ENCODE measurements around the gene PTPRF. TPM values are rescaled to one million over a fixed set of nuclear protein-coding genes. Genes with fewer than 3 reads are reported as not detected.

Gene PTPRF
- 75.7 and 115 TPM in 2 replicates for total RNA-seq
- polyA plus RNA-seq: 84.6 and 96.0 TPM in 2 replicates

DNA sequence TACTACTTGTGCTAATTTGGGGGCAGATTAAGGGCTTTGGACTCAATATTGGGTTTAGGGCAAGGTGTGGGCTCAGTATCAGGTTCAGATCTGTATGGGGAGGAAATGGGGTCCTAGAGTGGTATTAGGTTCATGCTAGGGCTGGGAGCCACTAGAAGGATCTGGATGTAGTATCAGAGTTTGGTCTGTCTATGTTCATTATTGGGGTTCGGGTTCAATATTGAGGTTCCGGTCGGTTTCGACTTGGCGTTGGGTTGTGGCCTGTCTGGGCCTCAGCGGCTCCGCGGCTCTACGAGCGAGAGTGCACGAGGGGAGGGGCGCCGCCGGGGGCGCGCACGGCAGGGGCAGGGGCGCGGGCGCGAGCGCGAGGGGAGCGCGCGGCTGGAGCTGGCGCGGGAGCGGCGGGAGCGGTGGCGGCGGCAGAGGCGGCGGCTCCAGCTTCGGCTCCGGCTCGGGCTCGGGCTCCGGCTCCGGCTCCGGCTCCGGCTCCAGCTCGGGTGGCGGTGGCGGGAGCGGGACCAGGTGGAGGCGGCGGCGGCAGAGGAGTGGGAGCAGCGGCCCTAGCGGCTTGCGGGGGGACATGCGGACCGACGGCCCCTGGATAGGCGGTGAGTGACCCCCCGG is at the start of gene PTPRF:
Gene PTPRF, plus strand, starts transcription at position 401 of the 624 bp plus-strand sequence. CDS start 14,193 bp downstream, outside the sequence.
- Histone ChIP-seq H4K20me1 (ENCODE audit: insufficient read depth, poor library complexity, severe bottlenecking) (peaks cover 4% of the 10 kb centered on the region), H3K9me3 (ENCODE audit: low read depth) (no peaks in the 10 kb centered on the region), H3K4me3 (peak within 1 kb of the TSS; percentile 84), H3K36me3 (replicated peaks; ENCODE audit: insufficient read depth, low read depth) (no peaks in the 10 kb centered on the region), H3K4me1 (ENCODE audit: insufficient read depth) (peaks cover 39% of the 10 kb centered on the region), H3K4me2 (peak within 1 kb of the TSS; percentile 92), H3K9me2 (replicated peaks; ENCODE audit: insufficient read depth) (no peaks in the 10 kb centered on the region), H3K27ac (peak within 1 kb of the TSS; percentile 93), H2AFZ (peak within 1 kb of the TSS; percentile 45), H3K27me3 (no peaks in the 10 kb centered on the region), H3K79me2 (peaks cover 40% of the 10 kb centered on the region)
- TF ChIP-seq CTCF (IDR thresholded peaks at IDR 0.05; ENCODE audit: poor library complexity): no peak
- no peak for TF ChIP-seq EZH2 (IDR thresholded peaks at IDR 0.05; ENCODE audit: borderline replicate concordance)
- no peak for TF ChIP-seq EZH2phosphoT487 (IDR thresholded peaks at IDR 0.05; ENCODE audit: low read depth, severe bottlenecking, unreplicated experiment)
- peak; percentile 90 for DNase-seq (ENCODE audit: low spot score)
- 0% methylated on average over 1 of the region's 58 CpGs for WGBS (ENCODE audit: low lambda C conversion rate, missing lambda C conversion rate)

DNA sequence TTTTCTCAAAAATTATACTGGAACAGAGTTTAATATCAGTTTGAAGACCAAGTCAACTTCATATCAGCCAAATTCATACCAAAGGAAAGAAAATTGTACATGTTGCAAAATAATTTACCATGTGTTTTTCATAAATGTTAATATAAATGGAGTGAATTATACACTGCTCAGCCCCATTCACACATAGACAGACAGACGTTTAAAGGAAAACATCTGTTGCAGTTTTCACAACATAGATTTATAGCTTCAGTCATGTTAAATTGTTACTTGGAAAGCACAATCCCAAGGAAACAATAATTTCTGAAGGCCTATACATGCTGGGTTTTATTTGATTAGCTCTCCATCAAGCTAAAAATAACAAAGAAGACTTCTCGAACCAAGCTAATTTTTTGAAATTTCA is 49.2 kb upstream of the PTPRF start:
- H3K79me2 ChIP-seq: no peaks in the 10 kb centered on the region
- no peaks in the 10 kb centered on the region for H3K9me3 ChIP-seq (ENCODE audit: low read depth)
- H3K36me3 ChIP-seq (replicated peaks; ENCODE audit: insufficient read depth, low read depth): no peaks in the 10 kb centered on the region
- H3K4me2 ChIP-seq: no peak overlapping the region
- H3K9me2 ChIP-seq (replicated peaks; ENCODE audit: insufficient read depth): no peaks in the 10 kb centered on the region
- WGBS (ENCODE audit: low lambda C conversion rate, missing lambda C conversion rate): 63% methylated on average over 2 of the region's 2 CpGs
- no peak overlapping the region for H3K4me3 ChIP-seq
- no peaks in the 10 kb centered on the region for H3K27me3 ChIP-seq
- no peak for DNase-seq (ENCODE audit: low spot score)
- peaks cover 6% of the 10 kb centered on the region for H3K4me1 ChIP-seq (ENCODE audit: insufficient read depth)
- no peak overlapping the region for H2AFZ ChIP-seq
- TF ChIP-seq EZH2 (IDR thresholded peaks at IDR 0.05; ENCODE audit: borderline replicate concordance): no peak
- H4K20me1 ChIP-seq (ENCODE audit: insufficient read depth, poor library complexity, severe bottlenecking): no peaks in the 10 kb centered on the region
- no peak overlapping the region for H3K27ac ChIP-seq

DNA sequence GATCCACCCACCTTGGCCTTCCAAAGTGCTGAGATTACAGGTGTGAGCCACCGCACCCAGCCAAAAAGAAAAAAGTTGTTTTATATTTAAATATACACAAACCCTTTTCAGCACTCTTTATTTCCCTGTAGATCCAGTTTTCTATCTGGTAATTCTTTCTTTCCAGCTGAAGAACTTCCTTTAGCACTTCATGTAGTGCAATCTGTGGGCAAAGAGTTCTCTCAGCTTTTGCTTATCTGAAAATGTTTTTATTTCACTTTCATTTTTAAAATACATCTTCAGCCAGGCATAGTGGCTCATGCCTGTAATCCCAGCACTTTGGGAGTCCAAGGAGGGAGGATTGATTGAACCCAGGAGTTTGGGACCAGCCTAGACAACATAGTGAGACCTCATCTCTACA is 48.5 kb upstream of the PTPRF start:
- TF ChIP-seq EZH2 (IDR thresholded peaks at IDR 0.05; ENCODE audit: borderline replicate concordance) (no peak), CTCF (IDR thresholded peaks at IDR 0.05; ENCODE audit: poor library complexity) (no peak), EZH2phosphoT487 (IDR thresholded peaks at IDR 0.05; ENCODE audit: low read depth, severe bottlenecking, unreplicated experiment) (no peak)
- peaks cover 6% of the 10 kb centered on the region for H3K4me1 ChIP-seq (ENCODE audit: insufficient read depth)
- H3K27me3 ChIP-seq: no peaks in the 10 kb centered on the region
- 85% methylated on average over 1 of the region's 1 CpG for WGBS (ENCODE audit: low lambda C conversion rate, missing lambda C conversion rate)
- H3K79me2 ChIP-seq: no peaks in the 10 kb centered on the region
- no peaks in the 10 kb centered on the region for H3K9me3 ChIP-seq (ENCODE audit: low read depth)
- H2AFZ ChIP-seq: no peak overlapping the region
- H3K27ac ChIP-seq: no peak overlapping the region
- H3K4me3 ChIP-seq: no peak overlapping the region
- H4K20me1 ChIP-seq (ENCODE audit: insufficient read depth, poor library complexity, severe bottlenecking): no peaks in the 10 kb centered on the region
- H3K36me3 ChIP-seq (replicated peaks; ENCODE audit: insufficient read depth, low read depth): no peaks in the 10 kb centered on the region
- H3K4me2 ChIP-seq: no peak overlapping the region
- H3K9me2 ChIP-seq (replicated peaks; ENCODE audit: insufficient read depth): no peaks in the 10 kb centered on the region
- DNase-seq (ENCODE audit: low spot score): no peak

- H3K27ac ChIP-seq: no peak overlapping the region
- no peak for TF ChIP-seq CTCF (IDR thresholded peaks at IDR 0.05; ENCODE audit: poor library complexity)
- TF ChIP-seq EZH2phosphoT487 (IDR thresholded peaks at IDR 0.05; ENCODE audit: low read depth, severe bottlenecking, unreplicated experiment): no peak
- no peak for TF ChIP-seq EZH2 (IDR thresholded peaks at IDR 0.05; ENCODE audit: borderline replicate concordance)
- DNase-seq (ENCODE audit: low spot score): no peak
- no peaks in the 10 kb centered on the region for H4K20me1 ChIP-seq (ENCODE audit: insufficient read depth, poor library complexity, severe bottlenecking)
- H3K36me3 ChIP-seq (replicated peaks; ENCODE audit: insufficient read depth, low read depth): no peaks in the 10 kb centered on the region
- no peaks in the 10 kb centered on the region for H3K79me2 ChIP-seq
- no peaks in the 10 kb centered on the region for H3K27me3 ChIP-seq
- H3K9me2 ChIP-seq (replicated peaks; ENCODE audit: insufficient read depth): no peaks in the 10 kb centered on the region
- H3K4me1 ChIP-seq (ENCODE audit: insufficient read depth): peaks cover 6% of the 10 kb centered on the region
- WGBS (ENCODE audit: low lambda C conversion rate, missing lambda C conversion rate): 96% methylated on average over 2 of the region's 2 CpGs
- H2AFZ ChIP-seq: no peak overlapping the region
- no peak overlapping the region for H3K4me3 ChIP-seq
- H3K4me2 ChIP-seq: no peak overlapping the region
- no peaks in the 10 kb centered on the region for H3K9me3 ChIP-seq (ENCODE audit: low read depth)
Measured at GRCh38 chr1:43484367-43484766, 46.3 kb upstream of the PTPRF start.

All from hepatocyte (in vitro differentiated cells).